ENCODE results near the gene TAF5L.
"Not testable (repeated sequence)": the region's sequence is repeated elsewhere in the genome, so short reads cannot be mapped to it uniquely, and the experiment has no call there.

TAF5L gene

DNA sequence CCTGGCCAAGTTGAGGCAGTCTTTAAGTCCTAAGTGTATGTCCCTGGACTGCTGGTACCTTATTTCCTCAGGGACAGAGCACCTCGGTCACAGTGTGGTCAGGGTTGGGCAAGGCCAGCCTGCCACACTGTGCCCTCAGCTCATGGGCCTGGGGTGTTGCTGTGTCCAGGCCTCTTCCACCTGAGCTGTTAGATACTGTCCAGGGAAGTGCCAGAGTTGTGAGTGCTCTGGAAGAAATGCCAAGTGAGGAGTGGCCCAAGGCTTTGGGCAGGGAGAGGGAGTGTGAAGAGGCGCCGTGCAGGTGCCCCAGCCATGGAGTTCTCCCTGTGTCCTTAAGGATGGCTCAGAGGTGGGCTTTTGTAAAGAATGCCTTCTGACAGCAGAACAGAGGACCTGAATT lies 15.4 kb upstream of the TAF5L start:
- no peak for DNase-seq

DNA sequence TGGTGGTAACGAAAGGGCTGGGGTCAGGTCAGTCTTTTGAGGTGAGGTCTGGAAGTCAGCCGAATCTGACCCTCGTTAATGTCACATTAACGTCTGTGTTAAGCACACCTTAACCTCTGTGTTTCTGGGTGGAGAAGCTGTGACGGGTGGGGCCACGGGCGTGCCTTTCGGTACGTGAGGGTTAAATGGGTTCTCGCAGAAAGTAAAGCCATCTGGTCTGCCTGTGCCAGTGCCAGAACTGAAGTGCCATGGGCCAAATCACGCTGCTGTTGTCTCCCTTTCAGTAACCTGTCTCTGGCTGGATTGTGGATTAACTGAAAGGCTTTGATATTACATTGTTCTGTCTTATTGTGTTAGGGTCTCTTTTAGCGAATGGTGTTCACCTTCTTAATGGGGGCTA lies 14.5 kb upstream of the TAF5L start:
- DNase-seq: no peak

DNA sequence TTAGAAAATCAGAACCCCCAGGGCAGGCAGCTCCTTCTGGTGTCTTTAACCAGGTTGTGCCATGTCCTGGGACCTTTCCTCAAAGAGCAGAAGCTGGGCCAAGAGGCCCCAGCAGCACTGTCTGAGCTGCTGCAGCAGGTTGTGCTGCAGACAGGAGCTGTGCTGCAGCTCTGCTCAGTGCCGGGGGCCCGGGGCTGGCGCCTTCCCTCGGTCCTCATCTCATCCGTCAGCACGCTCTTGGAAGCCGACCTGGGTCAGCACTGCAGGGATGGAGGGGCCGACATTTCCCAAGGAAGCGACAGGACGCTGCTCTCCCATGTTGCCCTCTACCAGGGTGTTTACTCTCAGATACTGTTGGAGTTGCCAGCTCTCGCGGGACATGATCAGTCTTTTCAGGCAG lies 11.8 kb upstream of the TAF5L start:
- DNase-seq: no peak

DNA sequence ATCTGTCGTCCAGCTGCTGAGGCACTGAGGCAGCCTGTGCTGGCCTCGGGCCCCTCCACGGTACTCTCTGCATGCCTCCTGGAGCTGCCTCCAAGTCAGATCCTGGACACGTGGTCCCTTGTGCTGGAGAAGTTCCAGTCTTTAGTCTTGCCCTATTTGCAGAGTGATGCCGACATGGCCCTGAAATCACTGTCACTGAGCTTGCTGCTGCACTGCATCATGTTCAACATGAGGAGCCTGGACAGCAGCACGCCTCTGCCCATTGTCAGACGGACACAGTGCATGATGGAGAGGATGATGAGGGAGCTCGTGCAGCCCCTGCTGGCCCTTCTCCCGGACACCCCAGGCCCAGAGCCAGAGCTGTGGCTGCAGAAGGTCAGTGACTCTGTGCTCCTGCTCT lies 10.1 kb upstream of the TAF5L start:
- no peak for DNase-seq

DNA sequence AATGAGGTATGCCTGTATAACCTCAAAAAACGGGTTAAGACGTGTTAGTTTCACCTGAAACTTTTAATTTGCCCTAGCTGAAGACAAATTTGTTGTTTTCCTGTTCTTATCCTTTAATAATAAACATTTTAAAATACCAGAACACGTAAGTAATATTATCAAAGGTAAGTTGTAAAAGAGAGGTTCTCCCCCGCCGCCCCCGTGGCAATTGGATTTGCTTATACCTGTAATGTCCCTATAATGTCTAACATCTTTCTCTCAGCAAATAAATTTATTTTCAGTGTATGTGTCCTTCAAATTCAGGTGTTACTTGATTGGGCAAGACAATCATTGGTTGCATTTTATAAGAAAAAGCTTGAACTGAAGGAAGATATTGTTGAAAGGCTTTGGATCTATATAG lies 6.0 kb upstream of the TAF5L start:
- no peak for DNase-seq

DNA sequence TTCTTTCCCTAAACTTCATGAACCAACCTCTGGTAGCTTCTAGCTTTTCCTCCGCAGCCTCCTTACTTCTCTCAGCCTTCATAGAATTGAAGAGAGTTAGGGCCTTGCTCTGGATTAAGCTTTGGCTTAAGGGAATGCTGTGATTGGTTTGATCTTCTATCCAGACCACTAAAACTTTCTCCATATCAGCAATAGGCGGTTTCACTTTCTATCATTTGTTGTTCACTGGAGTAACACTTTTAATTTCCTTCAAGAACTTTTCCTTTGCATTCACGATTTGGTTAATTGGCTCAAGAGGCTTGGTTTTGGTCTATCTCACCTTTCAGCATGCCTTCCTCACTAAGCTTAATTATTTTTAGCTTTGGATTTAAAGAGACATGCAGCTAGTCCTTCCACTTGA lies 5.2 kb upstream of the TAF5L start:
- DNase-seq: no peak

DNA sequence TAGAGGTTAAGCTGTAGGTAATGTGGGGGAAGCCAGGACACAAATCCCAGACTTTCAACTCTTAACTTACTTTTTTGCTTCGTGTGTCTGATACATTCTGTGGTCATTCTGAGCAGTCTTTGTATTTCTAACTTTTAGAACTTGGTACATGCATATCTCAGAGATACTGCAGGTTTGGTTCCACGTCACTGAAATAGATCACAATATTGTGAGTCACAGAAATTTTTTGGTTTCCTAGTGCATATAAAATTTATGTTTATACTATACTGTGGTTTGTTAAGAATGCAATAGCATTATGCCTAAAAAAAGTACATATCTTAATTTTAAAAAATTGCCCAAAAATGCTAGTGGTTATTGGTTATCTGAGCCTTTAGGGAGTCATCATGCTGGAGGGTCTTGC lies 3.3 kb upstream of the TAF5L start:
- DNase-seq: no peak

DNA sequence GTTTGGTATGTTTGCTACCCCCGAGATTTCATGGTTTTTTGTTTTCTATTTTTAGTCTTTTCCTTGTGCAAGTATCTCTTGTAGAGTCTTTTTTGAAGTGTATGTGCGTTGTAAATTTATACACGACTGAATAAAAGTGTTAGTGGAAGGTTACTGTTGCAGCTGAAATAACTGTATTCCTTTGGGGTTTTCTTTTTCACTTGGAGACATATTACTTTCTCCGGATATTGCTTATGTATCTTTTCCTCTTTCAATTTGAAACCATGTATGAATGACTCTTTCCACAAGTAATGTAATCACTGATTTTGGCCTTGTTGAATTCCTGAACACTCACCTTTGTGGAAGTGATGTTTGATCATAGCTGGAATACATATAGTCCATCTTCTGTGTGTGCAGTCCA lies 1.1 kb upstream of the TAF5L start:
- no peak for DNase-seq

DNA sequence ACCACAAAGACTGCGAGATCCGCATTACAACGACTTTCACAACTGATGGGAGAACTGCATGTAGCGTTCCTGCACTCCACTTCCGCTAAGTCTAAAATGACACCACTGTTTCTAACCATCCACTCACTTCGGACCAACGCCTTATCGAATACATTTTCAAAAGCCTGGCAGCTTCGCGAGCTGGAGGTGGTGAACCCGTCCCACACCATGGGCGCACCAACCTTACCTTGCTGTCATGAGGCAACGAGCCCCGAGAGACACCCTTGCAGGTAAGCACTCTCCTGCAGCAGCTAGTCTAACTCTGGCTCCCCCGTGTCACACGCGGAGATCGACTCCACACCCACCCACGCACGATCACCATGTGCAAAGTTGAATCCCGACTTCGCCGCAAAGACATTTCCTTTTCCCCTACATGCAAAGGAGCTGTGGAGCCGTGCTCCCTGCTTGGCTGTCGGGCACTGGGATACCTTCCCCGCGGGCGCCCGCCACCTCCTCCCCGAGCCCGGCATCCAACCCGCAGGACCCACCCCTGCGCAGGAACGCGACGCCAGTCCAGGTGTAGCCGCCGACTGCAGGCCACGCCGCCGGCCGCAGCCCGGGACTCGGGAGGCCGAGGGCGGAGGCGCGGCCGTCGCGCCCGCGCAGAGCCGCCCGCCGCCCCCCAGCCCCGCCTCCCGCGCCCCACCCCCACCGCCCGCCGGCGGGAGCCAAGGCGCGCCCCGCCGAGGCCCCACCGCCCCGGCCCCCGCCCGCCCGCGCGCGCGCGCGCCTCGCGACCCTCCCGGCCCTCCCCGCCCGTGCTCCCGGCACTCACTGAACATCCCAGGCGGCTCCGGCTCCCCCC lies 629 bp downstream of the TAF5L start:
- DNase-seq: peak; percentile 83

DNA sequence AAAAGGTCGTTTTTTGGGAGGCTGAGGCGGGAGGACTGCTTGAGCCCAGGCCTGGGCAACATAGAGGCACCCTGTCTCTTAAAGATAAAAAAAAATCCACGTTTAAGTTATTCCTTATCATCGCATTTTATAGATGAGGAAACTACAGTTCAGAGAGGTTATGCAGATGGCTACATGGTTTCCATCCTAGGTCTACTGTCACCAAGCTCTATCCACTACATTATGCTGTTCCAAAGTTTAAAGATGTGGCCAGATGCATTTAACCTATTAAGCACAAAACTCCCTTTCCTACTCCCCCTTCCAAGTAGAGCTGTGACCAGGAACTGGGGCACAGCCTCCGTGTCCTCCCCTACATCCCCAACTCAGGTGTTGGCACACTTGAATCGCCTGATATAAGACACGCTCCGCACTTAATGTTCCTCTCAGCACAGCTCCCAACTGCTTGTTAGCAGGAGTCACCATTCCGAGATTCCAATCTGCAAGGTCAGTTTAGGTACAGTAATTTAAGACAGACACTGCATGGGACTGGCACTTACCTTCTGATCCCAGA lies 1.3 kb downstream of the TAF5L start:
- DNase-seq: no peak

DNA sequence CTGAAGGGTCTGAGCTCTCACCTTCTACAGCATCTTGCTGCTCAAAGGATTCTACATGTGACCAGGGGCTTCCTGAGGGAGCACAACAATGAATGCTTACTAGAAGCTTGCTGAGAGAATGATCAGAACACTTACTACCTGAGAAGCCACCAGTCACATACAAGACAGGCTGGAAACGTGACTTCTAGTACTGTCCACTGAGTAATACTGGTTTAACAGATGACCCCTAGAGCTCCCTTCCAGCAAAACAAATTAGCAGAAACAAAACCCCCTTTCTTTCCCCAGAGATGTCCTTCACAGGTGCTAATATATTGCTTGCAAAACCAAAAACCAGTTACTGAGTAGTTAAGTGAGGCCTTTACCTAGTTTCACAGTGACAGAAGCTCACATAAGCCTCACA lies 2.1 kb downstream of the TAF5L start:
- no peak for DNase-seq

DNA sequence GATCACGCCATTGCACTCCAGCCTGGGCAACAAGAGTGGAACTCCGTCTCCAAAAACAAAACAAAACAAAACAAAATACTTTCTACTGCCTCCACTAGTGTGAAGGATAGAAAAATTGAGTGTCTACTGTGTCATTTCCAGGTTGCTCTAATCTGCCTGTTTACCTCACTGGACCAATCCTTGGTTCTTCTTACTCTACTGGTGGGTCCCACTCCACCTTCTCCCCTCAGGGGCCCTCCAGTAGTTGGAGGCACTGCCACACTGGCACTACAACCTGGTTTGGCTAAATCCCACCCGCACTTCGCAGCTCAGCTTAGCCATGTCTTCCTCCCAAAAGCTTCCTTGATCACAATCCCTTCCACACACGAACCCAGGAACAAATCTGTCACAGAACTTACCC lies 2.7 kb downstream of the TAF5L start:
- no peak for DNase-seq

DNA sequence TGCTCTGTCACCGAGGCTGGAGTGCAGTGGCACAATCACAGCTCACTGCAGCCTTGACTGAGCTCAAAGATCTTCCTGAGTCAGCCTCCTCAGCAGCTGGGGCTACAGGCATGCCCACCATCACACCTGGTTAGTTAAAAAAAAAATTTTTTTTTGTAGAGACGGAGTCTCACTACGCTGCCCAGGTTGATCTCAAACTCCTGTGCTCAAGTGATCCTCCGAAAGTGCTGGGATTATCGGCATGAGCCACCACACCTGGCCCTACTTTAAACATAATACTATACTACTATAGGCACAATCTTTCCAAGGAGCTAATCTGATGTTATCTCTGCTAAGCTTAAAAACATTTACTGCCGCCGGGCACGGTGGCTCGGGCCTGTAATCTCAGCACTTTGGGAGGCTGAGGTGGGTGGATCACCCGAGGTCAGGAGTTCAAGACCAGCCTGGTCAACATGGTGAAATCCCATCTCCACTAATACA lies 3.2 kb downstream of the TAF5L start:
- DNase-seq: not testable (repeated sequence)

DNA sequence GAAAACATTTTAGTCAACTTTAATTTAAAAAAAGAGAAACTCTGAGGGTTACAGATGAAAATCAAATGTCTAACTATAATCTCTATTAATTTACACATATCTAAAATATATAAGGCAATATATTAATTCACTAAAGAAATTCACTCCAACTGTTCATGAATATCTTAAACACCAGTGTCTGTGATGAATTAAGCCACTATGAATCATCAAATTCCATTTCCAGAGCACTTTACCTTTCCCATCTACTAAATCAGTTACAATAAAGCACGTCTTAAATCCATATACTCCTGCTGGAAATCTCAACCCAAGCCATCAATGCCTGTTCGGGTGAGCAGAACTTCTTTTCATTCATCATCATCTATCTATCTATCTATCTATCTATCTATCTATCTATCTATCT lies 4.3 kb downstream of the TAF5L start:
- DNase-seq: no peak

DNA sequence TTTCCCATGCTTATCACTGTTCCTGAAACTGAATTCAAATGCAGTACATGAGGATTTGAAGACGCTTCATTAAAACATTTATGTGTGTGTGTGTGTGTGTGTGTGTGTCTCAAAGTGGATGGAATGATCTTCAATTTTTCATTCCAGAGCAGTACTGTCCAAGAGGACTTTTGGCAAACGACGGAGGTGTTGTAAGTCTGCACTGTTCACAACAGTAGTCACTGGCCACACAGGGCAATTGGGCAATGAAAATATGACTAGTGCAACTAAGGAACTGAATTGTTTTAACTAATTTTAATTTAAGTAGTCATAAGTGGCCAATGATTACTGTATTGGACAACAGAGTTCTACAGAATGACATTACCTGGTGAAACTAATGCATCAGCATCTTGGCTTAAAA lies 5.0 kb downstream of the TAF5L start:
- DNase-seq: no peak

DNA sequence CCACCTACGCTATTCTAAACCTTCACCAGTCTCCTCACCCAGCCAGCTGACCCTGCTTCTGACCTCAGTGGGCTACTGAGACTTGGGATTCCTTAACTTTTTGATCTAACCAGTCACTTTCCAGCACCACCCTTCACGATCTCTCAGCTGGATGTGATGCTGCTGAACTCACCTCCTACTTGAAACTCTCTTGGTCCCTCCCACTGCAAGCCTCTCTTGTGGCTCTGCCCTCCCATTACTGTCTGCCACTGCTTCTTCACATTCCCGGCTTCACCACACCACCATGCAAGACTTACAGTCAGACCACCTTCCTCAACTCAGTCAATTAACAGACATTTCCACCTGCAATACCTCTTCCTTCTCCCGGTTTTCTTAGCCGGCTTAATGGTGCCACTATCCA lies 6.3 kb downstream of the TAF5L start:
- no peak for DNase-seq

DNA sequence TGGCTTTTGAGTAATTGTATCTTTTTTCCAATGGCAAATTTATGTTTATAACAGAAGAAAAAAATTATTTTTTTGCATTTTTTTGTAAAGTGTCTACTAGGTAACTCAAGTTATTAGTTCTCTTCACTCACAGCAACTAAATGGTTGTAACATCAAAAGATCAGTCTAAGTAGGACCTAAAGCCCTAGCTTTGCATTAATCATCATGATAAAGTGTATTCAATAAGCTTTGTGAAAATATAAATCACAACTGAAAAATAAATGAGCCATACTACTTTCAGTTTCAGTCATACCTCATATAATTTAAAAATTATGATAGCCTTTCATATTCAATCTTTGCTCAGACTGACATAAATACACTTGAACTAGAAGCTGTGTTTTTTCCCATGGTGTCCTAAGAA lies 6.9 kb downstream of the TAF5L start:
- DNase-seq: no peak

DNA sequence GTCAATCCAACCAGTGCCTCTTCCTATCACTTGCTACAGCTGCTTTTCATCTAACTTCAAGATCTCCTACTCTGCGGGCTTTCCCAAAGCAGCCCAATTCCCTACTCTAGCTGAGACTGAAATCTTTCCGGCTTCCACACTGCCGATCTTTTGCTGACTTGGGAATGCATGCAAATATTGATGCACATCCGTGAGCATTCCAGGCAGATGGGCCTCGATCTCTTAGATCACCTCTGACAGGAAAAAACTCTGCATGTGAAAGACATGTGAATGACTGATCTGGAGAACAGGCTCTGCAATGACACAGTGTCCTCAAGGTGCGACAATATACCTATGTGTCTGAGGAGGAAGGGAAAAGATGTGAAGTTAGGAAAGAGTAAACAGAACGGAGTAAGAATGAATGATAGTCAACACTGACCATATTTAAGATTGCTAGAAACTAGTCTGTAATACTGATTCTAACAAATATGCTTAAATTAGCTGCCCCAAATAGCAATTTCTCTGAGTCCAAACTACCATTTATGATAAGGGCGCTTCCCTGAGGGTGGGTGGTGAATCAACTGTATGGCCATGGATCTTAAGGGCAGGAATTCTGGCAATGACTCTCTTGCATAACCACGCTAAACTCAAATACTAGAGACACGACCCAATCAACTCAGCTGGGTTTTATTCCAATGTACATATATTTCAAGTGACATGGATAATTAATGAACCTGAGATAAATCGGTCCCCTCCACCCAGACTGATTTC lies 8.4 kb downstream of the TAF5L start:
- no peak for DNase-seq

DNA sequence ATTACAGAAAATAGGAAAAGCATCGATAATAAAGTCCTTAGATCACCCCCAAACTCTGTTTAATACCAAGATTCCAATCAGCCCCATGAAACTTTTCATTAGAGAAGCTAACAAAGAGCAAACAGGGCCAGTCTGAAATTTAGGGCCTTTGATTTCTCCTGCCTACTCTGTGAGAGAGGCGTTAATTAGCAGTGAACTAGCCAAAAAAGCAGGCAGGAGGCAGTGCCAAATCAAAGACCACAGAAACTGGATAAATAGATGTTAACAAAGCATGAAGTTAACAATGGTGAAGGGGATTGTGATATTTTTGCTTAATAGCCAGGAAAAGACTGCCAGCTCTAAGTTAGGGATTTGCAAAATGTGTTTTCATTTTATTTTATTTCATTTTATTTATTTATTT lies 11.2 kb downstream of the TAF5L start:
- DNase-seq: no peak

DNA sequence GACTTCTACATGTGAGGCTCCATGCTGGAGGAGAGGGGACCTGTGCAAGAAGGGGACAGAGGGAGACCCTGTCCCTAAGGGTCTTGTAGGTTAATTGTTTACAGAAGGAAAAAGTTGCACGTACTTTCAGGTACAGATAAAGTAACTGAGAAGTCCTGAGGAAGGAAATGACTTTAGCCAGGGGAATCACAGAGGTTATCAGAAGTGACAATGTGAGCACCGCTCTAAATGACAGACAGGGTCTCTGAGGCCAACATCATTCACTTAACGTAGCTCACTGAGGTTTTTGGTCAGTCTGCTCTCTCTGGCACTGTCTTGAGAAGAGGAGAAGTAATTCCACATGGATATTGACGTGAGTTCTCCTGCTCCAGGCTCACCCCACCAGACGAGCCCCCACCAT lies 12.0 kb downstream of the TAF5L start:
- DNase-seq: no peak

DNA sequence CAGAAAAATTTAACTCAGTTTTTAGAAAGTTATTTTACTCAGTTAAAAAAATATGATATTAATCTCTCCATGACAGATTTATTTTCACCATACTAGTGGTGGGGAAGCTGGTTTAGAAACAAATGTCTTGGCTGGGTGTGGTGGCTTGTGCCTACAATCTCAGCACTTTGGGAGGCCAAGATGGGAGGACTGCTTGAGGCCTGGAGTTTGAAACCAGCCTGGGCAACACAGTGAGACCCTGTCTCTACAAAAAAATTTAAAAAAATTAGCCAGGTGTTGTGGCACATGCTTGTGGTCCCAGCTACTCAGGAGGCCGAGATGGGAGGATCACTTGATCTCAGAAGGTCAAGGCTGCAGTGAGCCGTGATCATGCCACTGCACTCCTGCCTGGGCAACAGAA lies 17.3 kb downstream of the TAF5L start:
- no peak for DNase-seq

DNA sequence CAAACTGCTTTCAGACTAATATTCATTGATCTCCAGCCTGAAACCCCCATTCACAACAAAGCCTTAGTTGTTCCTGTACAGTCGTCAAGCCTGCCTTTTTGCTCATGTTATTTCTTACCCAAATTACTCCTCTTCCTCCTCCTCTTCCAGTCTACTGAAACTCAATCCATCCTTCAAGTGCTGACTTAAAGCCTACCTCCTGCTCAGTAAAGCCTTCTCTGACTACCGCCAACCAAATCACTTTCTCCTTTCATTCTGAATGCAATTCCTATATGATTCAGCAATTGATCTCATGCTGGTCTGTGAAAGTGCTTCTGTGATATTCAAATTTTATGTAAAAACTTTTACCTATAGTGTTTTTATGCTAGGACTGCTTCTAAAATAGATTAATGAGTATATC lies 18.6 kb downstream of the TAF5L start:
- DNase-seq: no peak

DNA sequence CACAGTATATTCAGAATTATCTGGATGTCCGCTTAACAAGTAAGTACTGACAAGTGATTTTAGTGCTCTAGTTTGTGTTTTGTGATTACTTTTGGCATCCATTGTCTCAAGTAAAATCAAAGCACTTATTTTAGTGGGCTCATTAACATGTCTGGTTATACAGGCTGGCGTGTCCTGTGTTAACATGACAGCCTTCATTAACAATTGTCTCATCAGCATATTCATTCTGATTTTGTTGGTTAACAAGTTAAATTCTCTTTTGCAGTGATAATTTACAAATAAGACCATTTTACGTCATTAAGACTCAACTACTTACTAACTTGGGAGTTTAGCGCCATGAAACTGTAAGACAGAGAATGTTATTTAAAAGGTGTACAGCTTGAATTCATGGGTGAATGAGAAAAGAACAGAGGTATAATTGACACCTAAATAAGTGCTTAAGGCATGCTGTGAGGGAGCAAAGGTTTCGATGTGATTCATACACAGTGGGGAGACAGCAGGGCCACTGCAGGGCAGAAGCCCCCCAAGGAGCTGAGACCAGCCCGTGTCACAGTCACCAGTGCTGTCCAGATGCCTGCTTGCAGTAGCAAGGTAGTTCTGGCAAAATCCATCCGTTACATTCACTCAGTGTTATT lies 22.4 kb downstream of the TAF5L start:
- DNase-seq: no peak

DNA sequence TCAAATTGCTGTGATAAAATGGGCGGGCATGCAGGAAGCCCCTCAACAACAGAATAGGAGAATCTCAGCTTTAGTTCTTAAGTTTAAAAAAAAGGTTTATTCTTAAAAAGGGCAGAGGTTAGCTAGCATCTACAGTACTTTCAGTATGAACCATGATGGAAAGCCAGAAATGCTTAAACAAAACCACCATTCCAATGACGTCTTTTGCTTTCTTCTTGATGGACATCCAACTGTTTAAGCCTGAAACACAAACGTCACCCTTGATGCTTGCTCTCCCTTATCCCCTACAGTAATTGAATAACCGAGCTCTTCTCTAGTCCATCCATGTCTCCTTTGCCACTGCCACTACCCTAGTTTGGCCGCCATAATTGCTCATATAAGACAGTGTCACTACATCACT lies 25.7 kb downstream of the TAF5L start:
- DNase-seq: no peak

All from RPMI8226 (cell line).